Activated naive CD4-positive, alpha-beta T cell treated with anti-CD3 and anti-CD28 coated beads for 36 hours (primary cell): Measurements from ENCODE around the gene ERO1B. TPM values are rescaled to one million over a fixed set of nuclear protein-coding genes. Genes with fewer than 3 reads are reported as not detected.

Source experiments
- CTCF ChIA-PET: fragments of 350-600 bp; sonication (Branson Sonifier 250); formaldehyde crosslinking; loops from one replicate; lab custom pipeline; 2021; ENCODE audit warnings: antibody characterized with exemption; lab: Charles Lee
- DNase-seq: peaks from one replicate; pipeline ENCODE4 v3.0.0-alpha.2; 2020
- H3K27ac Mint-ChIP-seq: one replicate; pipeline ENCODE4 v1.8.0; 2021; ENCODE audit warnings: mild to moderate bottlenecking, mixed read lengths
- H3K27me3 Mint-ChIP-seq: one replicate; pipeline ENCODE4 v1.8.0; 2021; ENCODE audit warnings: low read depth, mixed read lengths
- H3K36me3 Mint-ChIP-seq: one replicate; pipeline ENCODE4 v1.8.0; 2021; ENCODE audit warnings: low read depth, mixed read lengths
- H3K4me1 Mint-ChIP-seq: one replicate; pipeline ENCODE4 v1.8.0; 2021; ENCODE audit warnings: low read depth, mixed read lengths
- H3K4me3 Mint-ChIP-seq: one replicate; pipeline ENCODE4 v1.8.0; 2021; ENCODE audit warnings: mild to moderate bottlenecking, moderate library complexity, mixed read lengths
- H3K9me3 Mint-ChIP-seq: one replicate; pipeline ENCODE4 v1.8.0; 2021; ENCODE audit warnings: mixed read lengths
- intact Hi-C: fragments of 100-400 bp; cut with micrococcal nuclease; formaldehyde crosslinking; loops from one replicate; pipeline ENCODE4 v1.15.1; 2023
- total RNA-seq, 2 experiments: library from RNA; stranded (reverse); gene quantifications; one replicate each; pipeline ENCODE4 v1.2.3, GENCODE V29; 2021

The ERO1B gene
- total RNA-seq, 2 experiments from 2014 or later = 1.6 to 2.5 TPM

DNA sequence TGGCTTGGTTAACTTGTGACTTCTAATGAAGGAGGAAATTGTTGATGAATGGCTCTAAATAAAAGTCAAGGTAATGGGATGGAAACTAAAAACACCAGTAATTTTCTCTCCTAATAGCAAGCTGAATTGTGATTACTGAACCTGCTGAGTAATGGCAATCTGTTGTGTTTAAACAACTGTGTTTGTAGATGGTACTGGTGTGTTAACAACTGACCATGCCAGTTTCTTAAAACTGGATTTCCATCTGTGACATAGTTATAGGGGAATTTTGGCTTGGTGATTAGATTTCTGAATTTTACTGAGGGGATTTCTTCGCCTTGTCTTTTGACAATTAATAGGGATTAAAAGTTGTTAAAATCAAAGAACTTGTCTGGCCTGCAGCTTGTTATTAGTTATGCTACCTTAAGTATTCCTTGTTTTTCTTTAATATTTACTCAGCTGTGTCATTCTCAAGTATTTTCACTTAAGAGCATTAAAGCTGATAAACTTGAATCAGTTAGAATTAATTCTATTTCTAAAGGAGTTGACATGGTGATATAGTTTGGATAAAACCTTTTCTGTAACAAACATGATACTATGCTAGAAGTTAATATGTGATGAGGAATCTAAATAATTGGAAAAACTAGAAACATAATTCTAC lies 7.9 kb upstream of the ERO1B start:
- no peak overlapping the region for H3K27ac Mint-ChIP-seq
- no peaks in the 10 kb centered on the region for H3K9me3 Mint-ChIP-seq
- H3K27me3 Mint-ChIP-seq = peaks cover 2% of the 10 kb centered on the region
- DNase-seq = no peak
- intact Hi-C loops = loop anchor here (10.0 kb wide), 1 partner anchor 1275 kb away; no protein-coding TSS in a partner anchor
- H3K36me3 Mint-ChIP-seq = no peaks in the 10 kb centered on the region
- no peak overlapping the region for H3K4me3 Mint-ChIP-seq
- H3K4me1 Mint-ChIP-seq = peaks cover 8% of the 10 kb centered on the region
- CTCF ChIA-PET = interaction anchor here (0.6 kb wide), 1 partner anchor 152 kb away, joined by 3 read pairs; no protein-coding TSS in a partner anchor

- Mint-ChIP-seq H3K36me3 (no peaks in the 10 kb centered on the region), H3K4me1 (peaks cover 18% of the 10 kb centered on the region), H3K4me3 (no peak overlapping the region), H3K27ac (no peak overlapping the region), H3K27me3 (peaks cover 2% of the 10 kb centered on the region), H3K9me3 (no peaks in the 10 kb centered on the region)
- intact Hi-C loops = loop anchor here (10.0 kb wide), 1 partner anchor 1274 kb away; no protein-coding TSS in a partner anchor
- no peak for DNase-seq
- CTCF ChIA-PET = no interaction called here
Observed at GRCh38 chr1:236288620-236288976, 6.8 kb upstream of the ERO1B start.

- peaks cover 2% of the 10 kb centered on the region for H3K27me3 Mint-ChIP-seq
- CTCF ChIA-PET = no interaction called here
- H3K36me3 Mint-ChIP-seq = no peaks in the 10 kb centered on the region
- DNase-seq = no peak
- no peak overlapping the region for H3K4me3 Mint-ChIP-seq
- no peak overlapping the region for H3K27ac Mint-ChIP-seq
- peaks cover 23% of the 10 kb centered on the region for H3K4me1 Mint-ChIP-seq
- H3K9me3 Mint-ChIP-seq = peaks cover under 1% of the 10 kb centered on the region
- intact Hi-C loops = loop anchor here (10.0 kb wide), 1 partner anchor 1273 kb away; no protein-coding TSS in a partner anchor
Observed at GRCh38 chr1:236287757-236288619, 6.2 kb upstream of the ERO1B start.

- H3K27ac Mint-ChIP-seq = no peak overlapping the region
- no peak for DNase-seq
- no peak overlapping the region for H3K4me3 Mint-ChIP-seq
- intact Hi-C loops = loop anchor here (10.0 kb wide), 1 partner anchor 1273 kb away; no protein-coding TSS in a partner anchor
- H3K27me3 Mint-ChIP-seq = peaks cover 2% of the 10 kb centered on the region
- H3K36me3 Mint-ChIP-seq = no peaks in the 10 kb centered on the region
- CTCF ChIA-PET = no interaction called here
- H3K9me3 Mint-ChIP-seq = peaks cover 1% of the 10 kb centered on the region
- H3K4me1 Mint-ChIP-seq = peaks cover 29% of the 10 kb centered on the region
Observed at GRCh38 chr1:236287356-236287755, 5.6 kb upstream of the ERO1B start.

DNA sequence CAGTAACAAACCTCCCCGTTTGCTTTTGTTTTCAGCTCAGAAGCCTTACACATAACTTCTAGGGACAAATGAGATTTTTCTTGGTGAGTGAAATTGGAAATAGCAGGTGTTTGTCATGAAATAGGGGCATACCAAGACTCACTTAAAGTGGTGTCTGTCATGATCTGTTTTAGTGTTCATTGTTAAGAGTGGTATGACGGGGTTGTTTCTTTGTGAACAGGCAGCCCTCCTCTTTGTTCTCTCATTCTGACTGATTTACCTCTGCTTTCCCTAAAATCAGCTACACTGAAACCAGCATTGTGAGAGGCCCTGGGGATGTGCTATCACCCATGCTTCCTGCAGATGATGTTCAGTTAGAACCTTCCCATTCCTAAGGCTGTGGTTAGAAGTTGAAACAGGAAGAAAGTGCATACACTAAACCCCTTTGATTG lies 2.5 kb upstream of the ERO1B start:
- no peaks in the 10 kb centered on the region for H3K27me3 Mint-ChIP-seq
- CTCF ChIA-PET = interaction anchor here (1.7 kb wide), 1 partner anchor 141 kb away, joined by 5 read pairs; no protein-coding TSS in a partner anchor

DNA sequence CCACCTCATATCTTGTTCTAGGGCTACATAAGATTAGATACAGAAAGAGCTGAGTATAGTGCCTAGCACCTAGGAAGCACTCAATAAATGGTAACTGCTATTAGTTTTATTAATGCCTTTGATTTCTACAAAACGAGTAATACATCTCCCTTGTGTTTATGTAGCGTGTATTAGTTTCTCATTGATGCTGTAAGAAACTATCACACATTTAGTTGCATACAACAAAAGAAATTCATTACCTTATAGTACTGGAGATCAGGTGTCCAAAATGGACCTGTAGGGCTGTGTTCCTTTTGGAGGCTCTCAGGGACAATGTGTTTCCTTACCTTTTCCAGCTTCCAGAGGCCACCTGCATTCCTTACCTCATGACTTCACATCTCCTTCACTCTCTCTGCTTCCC lies 961 bp upstream of the ERO1B start:
- intact Hi-C loops = loop anchor here (1.0 to 10.0 kb wide), 6 partner anchors 68 to 1268 kb away; partner anchors contain the start of genes MTR and TOMM20
- no peak for DNase-seq
- Mint-ChIP-seq H3K27me3 (no peaks in the 10 kb centered on the region), H3K36me3 (no peaks in the 10 kb centered on the region), H3K4me3 (peak overlapping the region; percentile 91), H3K4me1 (peaks cover 41% of the 10 kb centered on the region), H3K9me3 (peaks cover 1% of the 10 kb centered on the region), H3K27ac (no peak overlapping the region)
- CTCF ChIA-PET = interaction anchor here (0.6 kb wide), 1 partner anchor 220 kb away, joined by 4 read pairs; no protein-coding TSS in a partner anchor

More for the DNA sequence above, 2.5 kb upstream of the ERO1B start:
- Mint-ChIP-seq H3K4me1 (peaks cover 38% of the 10 kb centered on the region), H3K9me3 (peaks cover 1% of the 10 kb centered on the region), H3K36me3 (no peaks in the 10 kb centered on the region), H3K4me3 (no peak overlapping the region), H3K27ac (peak overlapping the region; percentile 73)
- intact Hi-C loops = loop anchor here (1.0 to 10.0 kb wide), 14 partner anchors 19 to 1270 kb away; partner anchors contain the start of genes ARID4B, B3GALNT2, GGPS1 and GPR137B
- peak; percentile 77 for DNase-seq

DNA sequence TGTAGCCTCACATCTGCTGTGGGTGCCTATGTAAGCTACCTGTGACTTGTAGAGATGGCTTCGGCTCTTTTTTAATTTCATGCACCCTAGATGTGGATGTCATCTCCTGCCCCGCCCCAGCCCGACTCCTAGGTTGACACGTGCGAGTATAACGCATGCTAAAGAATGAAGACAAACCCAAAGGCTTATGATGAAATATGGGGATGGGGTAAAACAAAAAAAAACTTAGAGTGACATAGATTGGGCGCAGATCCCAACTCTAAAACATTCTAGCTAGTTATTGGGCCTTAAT lies 613 bp upstream of the ERO1B start:
- Mint-ChIP-seq H3K27me3 (no peaks in the 10 kb centered on the region), H3K9me3 (peaks cover 1% of the 10 kb centered on the region), H3K36me3 (no peaks in the 10 kb centered on the region), H3K4me1 (peaks cover 41% of the 10 kb centered on the region), H3K27ac (peak overlapping the region; percentile 41), H3K4me3 (peak overlapping the region; percentile 91)
- intact Hi-C loops = loop anchor here (1.0 to 10.0 kb wide), 6 partner anchors 68 to 1268 kb away; partner anchors contain the start of genes MTR and TOMM20
- CTCF ChIA-PET = interaction anchor here (0.6 kb wide), 1 partner anchor 221 kb away, joined by 4 read pairs; no protein-coding TSS in a partner anchor
- DNase-seq = peak; percentile 67

GRCh38 chr1:236281198-236281653 lies 532 bp downstream of the ERO1B start:
- Mint-ChIP-seq H3K27ac (peak overlapping the region; percentile 66), H3K4me1 (peaks cover 46% of the 10 kb centered on the region)

GRCh38 chr1:236280438-236281197 lies 1.1 kb downstream of the ERO1B start:
- intact Hi-C loops = loop anchor here (5.0 to 10.0 kb wide), 4 partner anchors 137 to 1266 kb away; partner anchors contain the start of gene TOMM20
- peak; percentile 29 for DNase-seq
- Mint-ChIP-seq H3K27me3 (no peaks in the 10 kb centered on the region), H3K9me3 (peaks cover 4% of the 10 kb centered on the region), H3K36me3 (peaks cover 6% of the 10 kb centered on the region), H3K27ac (no peak overlapping the region), H3K4me3 (peak overlapping the region; percentile 91), H3K4me1 (peaks cover 52% of the 10 kb centered on the region)
- CTCF ChIA-PET = no interaction called here

More at GRCh38 chr1:236281198-236281653, 532 bp downstream of the ERO1B start:
- intact Hi-C loops = loop anchor here (5.0 to 10.0 kb wide), 4 partner anchors 136 to 1266 kb away; partner anchors contain the start of gene TOMM20
- Mint-ChIP-seq H3K36me3 (peaks cover 6% of the 10 kb centered on the region), H3K27me3 (no peaks in the 10 kb centered on the region), H3K9me3 (peaks cover 4% of the 10 kb centered on the region), H3K4me3 (peak overlapping the region; percentile 91)
- CTCF ChIA-PET = no interaction called here
- peak; percentile 46 for DNase-seq

DNA sequence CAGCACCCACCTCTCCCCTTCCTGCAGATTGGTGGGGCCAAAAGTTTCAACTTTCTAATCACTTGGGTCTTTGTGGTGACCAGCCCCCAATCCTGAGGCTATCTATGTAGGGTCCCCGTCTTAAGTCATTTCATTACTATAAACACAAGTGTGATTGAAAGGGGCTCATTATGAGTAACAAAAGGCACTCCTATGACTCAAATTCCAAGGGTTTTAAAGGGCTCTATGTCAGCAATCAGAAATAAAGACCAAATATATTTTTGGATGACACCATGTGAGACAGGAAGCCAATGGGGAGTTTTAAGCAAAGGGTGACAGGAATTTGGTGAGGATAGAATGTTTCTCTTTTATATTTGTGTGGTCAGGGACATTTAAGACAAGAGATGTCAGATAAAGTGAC lies 6.2 kb downstream of the ERO1B start:
- Mint-ChIP-seq H3K27ac (no peak overlapping the region), H3K4me3 (no peak overlapping the region), H3K36me3 (peaks cover 6% of the 10 kb centered on the region), H3K4me1 (peaks cover 36% of the 10 kb centered on the region), H3K9me3 (peaks cover 3% of the 10 kb centered on the region), H3K27me3 (no peaks in the 10 kb centered on the region)
- intact Hi-C loops = no loop called here
- CTCF ChIA-PET = no interaction called here
- no peak for DNase-seq

DNA sequence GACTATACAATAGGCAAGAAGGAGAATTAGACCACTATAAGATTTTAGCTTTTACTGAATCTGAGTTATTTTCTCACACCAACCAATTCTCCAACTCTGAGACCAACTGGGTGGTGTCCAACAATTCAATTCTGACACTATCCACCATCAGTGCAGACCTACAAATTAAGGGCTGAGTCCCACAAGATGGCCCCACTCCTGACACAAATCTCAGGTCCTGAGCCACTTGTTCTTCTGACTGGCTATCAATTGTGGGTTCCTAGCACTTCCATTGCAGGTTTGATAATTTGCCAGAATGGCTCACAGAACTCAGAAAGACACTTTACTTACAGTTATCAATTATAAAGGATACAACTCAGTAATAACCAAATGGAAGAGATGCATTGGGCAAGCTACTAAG lies 6.7 kb downstream of the ERO1B start:
- no peaks in the 10 kb centered on the region for H3K27me3 Mint-ChIP-seq
- CTCF ChIA-PET = no interaction called here
- H3K4me1 Mint-ChIP-seq = peaks cover 32% of the 10 kb centered on the region

More for the DNA sequence above, 6.7 kb downstream of the ERO1B start:
- DNase-seq = no peak
- H3K4me3 Mint-ChIP-seq = no peak overlapping the region
- H3K27ac Mint-ChIP-seq = no peak overlapping the region
- peaks cover 3% of the 10 kb centered on the region for H3K9me3 Mint-ChIP-seq
- H3K36me3 Mint-ChIP-seq = peaks cover 6% of the 10 kb centered on the region
- intact Hi-C loops = no loop called here
